GM06990 (cell line): ENCODE measurements around the gene SHROOM2.

Experiments used
- DNase-seq: peaks from one replicate; pipeline ENCODE4 v3.0.0-alpha.2; 2011; ENCODE audit not compliant: insufficient read length; ENCODE audit errors: extremely low read depth
- H3K27me3 ChIP-seq: replicated peaks from 2 replicates; pipeline ENCODE4 v1.6.0; 2011; ENCODE audit warnings: low read length; ENCODE audit not compliant: control insufficient read depth, insufficient read depth
- H3K36me3 ChIP-seq: 2 replicates; pipeline ENCODE4 v1.5.1; 2011; ENCODE audit warnings: low read length; ENCODE audit not compliant: control insufficient read depth, insufficient read depth
- H3K4me3 ChIP-seq: replicated peaks from 2 replicates; pipeline ENCODE4 v1.5.1; 2011; ENCODE audit warnings: low read depth, mild to moderate bottlenecking, control low read depth, low read length
- CTCF ChIP-seq: IDR thresholded peaks from 2 replicates; pipeline ENCODE4 v1.5.1; 2011; ENCODE audit warnings: low read length, control low read depth, mild to moderate bottlenecking, inconsistent platforms; ENCODE audit not compliant: insufficient read depth, poor library complexity, severe bottlenecking

SHROOM2 gene

DNA sequence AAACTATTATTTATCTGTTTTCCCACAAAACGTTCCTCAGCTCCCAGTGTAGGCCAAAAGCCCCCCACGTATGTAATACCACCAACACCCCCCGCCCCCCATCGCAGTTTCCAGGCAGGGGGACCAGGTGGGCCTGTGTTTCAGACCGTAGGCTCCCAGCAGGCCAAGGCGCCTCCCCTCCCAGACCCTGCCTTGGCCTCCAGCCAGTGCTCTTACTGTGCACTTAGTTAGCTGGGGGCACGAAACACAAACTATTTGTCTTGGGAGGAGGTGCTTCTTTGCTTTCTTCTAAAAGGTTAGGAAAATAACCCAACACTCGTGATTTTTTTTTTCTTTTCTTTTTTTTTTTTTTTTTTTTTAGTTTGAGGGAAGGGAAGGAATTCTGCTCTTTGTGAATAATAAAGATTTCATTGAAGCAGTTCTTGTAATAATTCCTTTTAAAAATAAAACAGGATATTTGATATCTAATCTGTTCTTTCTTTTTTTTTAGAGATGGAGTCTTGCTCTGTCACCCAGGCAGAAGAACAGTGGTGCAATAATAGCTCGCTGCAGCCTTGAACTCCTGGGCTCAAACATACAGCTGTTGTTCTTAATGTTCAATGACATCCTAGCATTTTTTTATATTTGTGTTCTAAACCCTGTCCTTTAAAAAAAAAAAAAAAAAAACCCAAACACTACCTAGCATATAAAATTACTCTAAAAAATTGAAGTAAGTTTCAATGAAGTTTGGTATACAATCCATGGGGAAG is 98.0 kb downstream of the SHROOM2 start:
- TF ChIP-seq CTCF = no peak
- DNase-seq = no peak
- Histone ChIP-seq H3K36me3 (no peaks in the 10 kb centered on the region), H3K4me3 (no peak overlapping the region), H3K27me3 (peaks cover 4% of the 10 kb centered on the region; the same call in 1 of the 2 replicates)

GRCh38 chrX:9885150-9885549 is 98.9 kb downstream of the SHROOM2 start:
- no peak overlapping the region for H3K4me3 ChIP-seq
- no peaks in the 10 kb centered on the region for H3K36me3 ChIP-seq
- DNase-seq = peak; percentile 54
- peaks cover 4% of the 10 kb centered on the region; the same call in 1 of the 2 replicates for H3K27me3 ChIP-seq
- peak; percentile 95 for TF ChIP-seq CTCF

- TF ChIP-seq CTCF = no peak
- peaks cover 4% of the 10 kb centered on the region; the same call in 1 of the 2 replicates for H3K27me3 ChIP-seq
- H3K36me3 ChIP-seq = no peaks in the 10 kb centered on the region
- DNase-seq = no peak
- H3K4me3 ChIP-seq = no peak overlapping the region
These were observed 101.5 kb downstream of the SHROOM2 start for GRCh38 chrX:9887659-9888297.

DNA sequence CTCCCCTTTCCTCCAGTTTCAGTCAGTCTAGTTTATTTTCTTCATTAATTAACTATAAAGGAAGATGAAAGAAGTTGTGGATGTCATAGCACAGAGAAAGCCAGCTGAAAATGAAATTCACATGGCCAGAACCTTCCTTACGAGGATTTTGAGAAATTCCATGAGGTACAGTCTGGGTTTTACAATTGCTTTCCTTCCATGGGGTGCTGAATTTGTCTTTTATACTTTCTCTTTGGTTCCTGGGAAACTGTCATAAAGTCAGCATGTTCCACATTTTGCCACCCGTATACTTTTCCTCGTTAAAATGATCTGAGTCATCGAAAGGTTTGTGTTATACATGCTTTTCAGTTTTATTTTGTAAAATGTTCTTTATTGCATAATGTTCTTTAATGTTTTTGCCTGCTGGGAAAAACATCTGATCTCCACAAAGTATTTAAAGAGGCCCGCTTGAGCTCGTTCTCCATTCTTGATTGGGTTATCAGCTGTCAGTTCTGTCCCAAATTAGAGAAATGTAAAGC is 102.8 kb downstream of the SHROOM2 start:
- no peak for TF ChIP-seq CTCF
- DNase-seq = no peak

DNA sequence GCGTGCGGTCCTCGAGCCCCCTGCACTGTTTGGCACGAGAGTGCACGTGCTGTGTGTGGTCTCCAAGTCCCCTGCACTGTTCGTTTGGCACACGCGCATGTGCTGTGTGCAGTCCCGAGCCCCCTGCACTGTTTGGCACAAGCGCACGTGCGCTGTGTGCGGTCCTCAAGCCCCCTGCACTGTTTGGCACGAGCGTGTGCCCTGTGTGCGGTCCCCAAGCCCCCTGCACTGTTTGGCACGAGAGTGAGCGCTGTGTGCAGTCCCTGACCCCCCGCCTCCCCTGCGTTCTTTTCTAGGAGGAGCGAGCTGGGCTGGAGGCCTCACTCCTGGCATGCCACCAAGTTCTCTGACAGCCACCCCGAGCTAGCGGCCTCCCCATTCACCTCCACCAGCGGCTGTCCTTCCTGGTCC is 104.5 kb downstream of the SHROOM2 start:
- Histone ChIP-seq H3K4me3 (no peak overlapping the region), H3K27me3 (no peaks in the 10 kb centered on the region), H3K36me3 (no peaks in the 10 kb centered on the region)
- TF ChIP-seq CTCF = no peak
- DNase-seq = no peak

More for the DNA sequence above, 102.8 kb downstream of the SHROOM2 start:
- Histone ChIP-seq H3K27me3 (no peaks in the 10 kb centered on the region), H3K4me3 (no peak overlapping the region), H3K36me3 (no peaks in the 10 kb centered on the region)
